CD4-positive, CD25-positive, alpha-beta regulatory T cell (primary cell): Measurements from ENCODE around the gene MRPL55. TPM values are rescaled to one million over a fixed set of nuclear protein-coding genes. Genes with fewer than 3 reads are reported as not detected.
A peak's percentile ranks its signal among the peaks of the same experiment; 100 is the strongest.

Experiments used
- ATAC-seq, 2 donors: fragments of 150-1000 bp; cut with Tn5 transposase; one replicate each; pipeline ENCODE4 v1.10.0; 2021; ENCODE audit warnings: low read depth in 2 of 2, moderate number of reproducible peaks in 2 of 2, moderate library complexity in 1 of 2
- DNase-seq, 3 donors: peaks; one replicate each; pipeline versions ENCODE4 v3.0.0 to v3.0.0-alpha.2; 2012 to 2022; ENCODE audit warnings: mixed read lengths in 1 of 3
- H3K27ac ChIP-seq: one replicate; pipeline ENCODE4 v1.7.0; 2013; ENCODE audit warnings: mild to moderate bottlenecking, low read length; ENCODE audit not compliant: insufficient read depth, poor library complexity, severe bottlenecking
- H3K27me3 ChIP-seq: one replicate; pipeline ENCODE4 v1.7.0; 2013; ENCODE audit warnings: low read length; ENCODE audit not compliant: control insufficient read depth, insufficient read depth
- H3K36me3 ChIP-seq: one replicate; pipeline ENCODE4 v1.7.0; 2013; ENCODE audit warnings: mild to moderate bottlenecking, low read length, moderate library complexity; ENCODE audit not compliant: control insufficient read depth, insufficient read depth
- H3K4me1 ChIP-seq: 2 replicates; pipeline ENCODE4 v1.7.0; 2013; ENCODE audit warnings: mild to moderate bottlenecking, low read length; ENCODE audit not compliant: insufficient read depth, control insufficient read depth, poor library complexity, severe bottlenecking
- H3K4me3 ChIP-seq: one replicate; pipeline ENCODE4 v1.7.0; 2013; ENCODE audit warnings: low read depth, mild to moderate bottlenecking, low read length, moderate library complexity
- H3K9me3 ChIP-seq, 2 experiments: 1 replicate in 1 of 2; 2 replicates in 1 of 2; pipeline ENCODE4 v1.7.0; 2013; ENCODE audit warnings: low read length in 2 of 2, mild to moderate bottlenecking in 1 of 2, moderate library complexity in 1 of 2; ENCODE audit not compliant: control insufficient read depth in 2 of 2
- H3K27ac Mint-ChIP-seq, 3 donors: one replicate each; pipeline ENCODE4 v1.8.0; 2020 to 2022; ENCODE audit warnings: mild to moderate bottlenecking in 3 of 3, mixed read lengths in 3 of 3, moderate library complexity in 2 of 3
- H3K27me3 Mint-ChIP-seq: one replicate; pipeline ENCODE4 v1.8.0; 2022; ENCODE audit warnings: mild to moderate bottlenecking, mixed read lengths
- H3K36me3 Mint-ChIP-seq: one replicate; pipeline ENCODE4 v1.8.0; 2020; ENCODE audit warnings: mixed read lengths
- H3K4me1 Mint-ChIP-seq, 4 donors: one replicate each; pipeline ENCODE4 v1.8.0; 2020 to 2022; ENCODE audit warnings: mixed read lengths in 4 of 4, mild to moderate bottlenecking in 1 of 4
- H3K4me3 Mint-ChIP-seq, 4 donors: one replicate each; pipeline ENCODE4 v1.8.0; 2020 to 2022; ENCODE audit warnings: mild to moderate bottlenecking in 4 of 4, mixed read lengths in 4 of 4, moderate library complexity in 3 of 4
- H3K9me3 Mint-ChIP-seq, 7 donors: one replicate each; pipeline ENCODE4 v1.8.0; 2020 to 2022; ENCODE audit warnings: mixed read lengths in 7 of 7, mild to moderate bottlenecking in 3 of 7, moderate library complexity in 2 of 7
- polyA plus RNA-seq, 4 donors: library from polyadenylated mRNA; unstranded; fragments of 300-500 nt; fragmentation: Illumina TruSeq; gene quantifications; one replicate each; pipeline ENCODE4 v1.2.3, GENCODE V29; 2021
- total RNA-seq: library from RNA; stranded (reverse); gene quantifications from one replicate; pipeline ENCODE4 v1.2.3, GENCODE V29; 2022

Gene MRPL55
- total and polyA plus RNA-seq, 5 donors from 2014 or later = 62.5 to 163 (median 134) TPM

DNA sequence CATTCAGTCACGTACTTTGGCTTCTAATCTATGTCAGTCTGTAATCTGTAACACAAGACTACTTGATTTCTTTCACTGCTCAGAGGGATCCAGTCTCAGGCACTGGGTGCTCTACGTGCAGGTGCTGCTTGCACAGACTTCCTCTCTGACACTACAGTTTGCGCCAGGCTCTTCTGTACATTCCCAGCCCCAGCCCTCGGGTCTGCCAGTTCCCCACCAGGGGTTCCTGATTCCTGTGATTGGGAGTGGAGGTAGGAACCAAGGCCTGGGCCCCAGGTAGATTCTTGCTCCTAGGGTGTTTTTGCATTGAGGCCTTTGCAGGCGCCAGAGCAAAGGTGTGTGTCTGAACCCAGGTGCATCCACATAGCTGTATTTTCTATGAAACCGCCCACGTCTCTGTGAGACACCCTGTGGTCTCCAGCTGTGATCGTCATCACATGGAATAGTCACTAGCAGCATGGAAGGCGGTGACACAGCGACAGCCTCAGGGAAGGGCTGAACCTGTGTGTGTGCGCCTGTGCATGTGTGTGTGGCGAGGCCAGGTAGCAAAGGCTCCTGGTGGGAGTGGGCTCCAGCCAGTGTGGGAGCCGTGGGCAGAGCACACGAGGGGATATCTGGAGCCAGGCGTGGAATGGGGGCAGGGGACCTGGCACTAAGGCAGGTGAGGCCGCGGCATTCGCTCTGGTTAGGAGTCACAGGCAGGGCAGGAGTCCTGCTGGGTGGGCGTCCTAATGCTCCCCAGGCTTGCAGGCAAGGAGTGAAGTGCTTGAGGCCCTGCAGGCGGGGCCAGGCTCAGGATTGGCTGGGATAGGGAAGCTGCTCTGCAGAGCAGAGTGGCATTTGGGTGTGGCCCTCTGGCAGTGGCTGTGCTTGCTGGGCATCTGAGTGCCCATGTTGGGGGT, 45.8 kb upstream of the MRPL55 start:
- H3K27ac ChIP-seq = no peak overlapping the region
- Mint-ChIP-seq H3K36me3 (no peaks in the 10 kb centered on the region), H3K4me1 (peaks cover 0 to 16% (median 1%) of the 10 kb centered on the region in 4 donors), H3K4me3 (peak overlapping the region in 1 of 4 donors; percentile 70), H3K27ac (no peak overlapping the region), H3K9me3 (no peaks in the 10 kb centered on the region), H3K27me3 (no peaks in the 10 kb centered on the region)
- H3K4me3 ChIP-seq = no peak overlapping the region
- no peaks in the 10 kb centered on the region for H3K9me3 ChIP-seq
- ATAC-seq = no peak
- DNase-seq = no peak
- H3K4me1 ChIP-seq = peaks cover 10% of the 10 kb centered on the region
- H3K27me3 ChIP-seq = no peaks in the 10 kb centered on the region
- H3K36me3 ChIP-seq = no peaks in the 10 kb centered on the region

DNA sequence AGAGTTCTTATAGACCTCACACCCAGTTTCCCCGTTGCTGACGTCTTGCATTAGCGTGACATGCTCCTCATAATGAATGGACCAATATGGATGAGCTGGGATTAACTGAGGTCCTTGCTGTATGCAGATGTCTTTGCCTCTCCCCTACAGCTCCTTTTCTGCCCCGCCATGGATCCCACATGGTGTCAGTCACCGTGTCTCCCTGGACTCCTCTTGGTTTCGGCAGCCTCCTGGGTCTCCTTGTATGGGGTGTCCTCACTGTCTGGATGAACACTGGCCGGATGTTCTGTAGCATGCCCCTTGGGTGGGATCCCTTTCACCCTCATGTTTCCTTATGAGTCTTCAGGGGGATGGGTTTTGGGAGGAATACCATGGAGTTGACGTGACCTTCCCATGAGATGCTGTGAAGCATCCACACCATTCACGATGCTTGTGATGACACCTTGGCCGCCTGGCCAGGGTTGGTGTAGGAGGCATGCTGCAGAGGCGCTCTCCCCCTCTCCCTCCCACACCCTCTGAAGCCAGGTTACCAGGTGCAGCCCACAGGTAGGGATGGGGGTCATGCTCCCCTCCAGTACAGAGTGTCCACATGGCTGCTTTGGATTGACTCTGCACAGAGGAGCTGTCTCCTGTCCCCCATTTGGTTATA, 45.0 kb upstream of the MRPL55 start:
- ATAC-seq (no peak), DNase-seq (no peak)
- Mint-ChIP-seq H3K4me3 (peak overlapping the region in 1 of 4 donors; percentile 70), H3K4me1 (peaks cover 0 to 16% (median 1%) of the 10 kb centered on the region in 4 donors), H3K27ac (no peak overlapping the region), H3K9me3 (no peaks in the 10 kb centered on the region), H3K36me3 (no peaks in the 10 kb centered on the region), H3K27me3 (no peaks in the 10 kb centered on the region)
- no peak overlapping the region for H3K4me3 ChIP-seq
- H3K9me3 ChIP-seq = no peaks in the 10 kb centered on the region
- H3K27me3 ChIP-seq = no peaks in the 10 kb centered on the region
- H3K27ac ChIP-seq = no peak overlapping the region
- H3K36me3 ChIP-seq = no peaks in the 10 kb centered on the region
- peaks cover 10% of the 10 kb centered on the region for H3K4me1 ChIP-seq

DNA sequence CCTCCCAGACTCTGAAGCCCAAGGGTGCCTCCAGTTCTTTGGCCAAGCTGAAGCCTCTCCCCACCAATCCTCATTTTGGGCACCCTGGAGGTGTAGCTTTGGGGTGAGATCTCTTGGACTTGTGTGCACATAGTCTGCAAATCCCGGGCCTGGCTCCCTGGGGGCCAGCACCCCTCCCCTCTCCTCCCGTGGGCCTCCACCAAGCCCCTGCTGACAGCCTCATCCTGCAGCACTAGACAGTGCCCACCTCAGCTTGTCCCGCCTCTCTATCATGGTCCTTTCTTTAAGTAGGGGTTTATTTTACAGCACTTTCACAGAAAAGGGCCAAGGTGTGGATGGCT, 43.8 kb upstream of the MRPL55 start:
- Histone ChIP-seq H3K27ac (no peak overlapping the region), H3K4me1 (peaks cover 10% of the 10 kb centered on the region), H3K27me3 (no peaks in the 10 kb centered on the region), H3K36me3 (peaks cover 4% of the 10 kb centered on the region), H3K9me3 (no peaks in the 10 kb centered on the region), H3K4me3 (no peak overlapping the region)
- DNase-seq = no peak
- Mint-ChIP-seq H3K9me3 (no peaks in the 10 kb centered on the region), H3K27me3 (no peaks in the 10 kb centered on the region), H3K4me3 (peak overlapping the region in 1 of 4 donors; percentile 38), H3K4me1 (peaks cover 0 to 16% (median 1%) of the 10 kb centered on the region in 4 donors), H3K36me3 (no peaks in the 10 kb centered on the region), H3K27ac (peak overlapping the region in 1 of 3 donors; percentile 83)
- no peak for ATAC-seq

DNA sequence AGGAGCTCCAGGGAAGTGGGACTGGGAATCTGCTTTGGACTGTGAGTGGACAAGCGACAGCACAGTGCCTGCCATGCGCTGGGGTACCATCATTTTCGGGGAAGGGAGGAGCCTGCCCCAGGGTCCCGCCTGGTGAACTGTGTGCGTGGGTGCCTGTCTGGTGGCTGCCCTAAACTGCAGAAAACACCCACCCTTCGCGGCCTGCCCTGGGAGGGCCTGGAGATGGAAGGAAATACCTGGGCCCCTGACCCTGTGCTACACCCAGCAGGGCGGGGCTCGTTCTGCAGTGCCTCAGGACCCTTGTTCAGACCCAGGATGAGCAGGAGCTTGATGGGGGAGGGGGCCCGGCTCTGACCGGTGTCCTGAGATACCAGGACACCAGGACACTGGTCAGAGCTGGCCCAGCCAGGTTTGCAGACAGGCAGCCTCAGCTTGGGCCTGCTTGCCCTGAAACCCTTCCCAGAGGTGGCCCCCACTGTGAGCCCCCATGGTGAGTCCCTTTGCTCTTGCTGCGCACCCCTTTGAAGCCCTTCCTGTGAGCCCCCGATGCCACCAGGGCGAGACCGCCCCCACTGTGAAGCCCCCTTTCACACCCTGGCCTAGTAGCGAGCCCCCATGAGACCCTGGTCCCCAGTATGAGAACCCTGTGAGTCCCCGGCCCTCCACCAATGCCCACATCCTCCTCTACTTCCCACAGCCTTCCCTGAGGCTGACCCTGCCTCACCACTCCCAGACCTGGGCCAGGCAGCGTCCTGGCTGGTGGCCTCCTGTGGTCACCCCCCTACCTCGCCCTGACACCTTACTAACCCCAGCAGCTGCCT, 43.2 kb upstream of the MRPL55 start:
- peak overlapping the region in 1 of 4 donors; percentile 58 for H3K4me3 Mint-ChIP-seq
- no peaks in the 10 kb centered on the region for H3K27me3 Mint-ChIP-seq
- ATAC-seq = no peak
- DNase-seq = no peak
- H3K36me3 Mint-ChIP-seq = no peaks in the 10 kb centered on the region
- no peaks in the 10 kb centered on the region for H3K27me3 ChIP-seq
- H3K27ac ChIP-seq = no peak overlapping the region
- peaks cover 8% of the 10 kb centered on the region for H3K4me1 ChIP-seq
- no peaks in the 10 kb centered on the region for H3K9me3 Mint-ChIP-seq
- no peak overlapping the region for H3K4me3 ChIP-seq
- H3K4me1 Mint-ChIP-seq = peaks cover 0 to 15% (median 1%) of the 10 kb centered on the region in 4 donors
- peak overlapping the region in 1 of 3 donors; percentile 83 for H3K27ac Mint-ChIP-seq
- H3K9me3 ChIP-seq = no peaks in the 10 kb centered on the region
- H3K36me3 ChIP-seq = peaks cover 8% of the 10 kb centered on the region

DNA sequence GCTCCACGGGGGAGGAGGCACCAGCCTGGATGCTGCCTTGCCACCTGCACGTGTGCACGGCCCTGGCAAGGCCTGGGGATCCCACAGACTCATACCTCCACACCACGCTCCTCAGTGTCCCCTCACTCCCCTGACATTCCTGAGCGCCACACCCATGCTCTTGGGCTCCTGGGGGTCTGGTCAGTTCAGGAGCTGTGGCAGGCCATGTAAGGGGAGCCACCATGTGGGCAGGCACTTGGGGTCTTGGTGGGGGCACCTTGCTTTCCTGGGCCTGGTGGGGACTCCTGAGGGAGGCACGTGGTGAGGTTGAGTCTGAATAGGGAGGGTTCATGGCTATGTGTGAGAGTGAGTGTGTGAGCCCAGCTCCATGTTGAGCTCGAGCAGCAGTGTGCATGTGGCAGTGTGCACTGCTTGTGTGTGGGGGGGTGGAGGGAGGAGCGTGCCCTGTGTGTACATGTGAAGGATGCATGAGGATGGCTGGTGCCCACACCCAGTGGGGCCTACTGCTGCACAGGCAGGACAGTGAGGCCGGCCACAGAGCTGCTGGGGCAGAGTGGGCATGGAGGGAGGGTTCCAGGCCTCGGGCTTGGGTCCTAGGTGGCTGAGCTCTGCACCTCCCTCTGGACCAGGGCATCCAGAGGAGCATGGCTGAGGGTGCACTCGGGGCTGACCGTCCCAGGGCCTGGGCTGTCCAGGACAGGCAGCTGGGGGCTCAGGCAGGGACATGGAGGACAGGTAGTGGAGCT, 42.3 kb upstream of the MRPL55 start:
- H3K4me3 ChIP-seq = no peak overlapping the region
- H3K27me3 ChIP-seq = no peaks in the 10 kb centered on the region
- peaks cover 2% of the 10 kb centered on the region for H3K4me1 ChIP-seq
- H3K4me1 Mint-ChIP-seq = peaks cover 0 to 12% (median 1%) of the 10 kb centered on the region in 4 donors
- H3K27ac ChIP-seq = no peak overlapping the region
- no peaks in the 10 kb centered on the region for H3K9me3 Mint-ChIP-seq
- H3K36me3 ChIP-seq = peaks cover 14% of the 10 kb centered on the region
- no peak for DNase-seq
- H3K27ac Mint-ChIP-seq = peak overlapping the region in 2 of 3 donors; percentile 67 to 84
- peak overlapping the region in 2 of 4 donors; percentile 30 to 41 for H3K4me3 Mint-ChIP-seq
- no peaks in the 10 kb centered on the region for H3K9me3 ChIP-seq
- H3K27me3 Mint-ChIP-seq = no peaks in the 10 kb centered on the region
- no peak for ATAC-seq
- no peaks in the 10 kb centered on the region for H3K36me3 Mint-ChIP-seq

DNA sequence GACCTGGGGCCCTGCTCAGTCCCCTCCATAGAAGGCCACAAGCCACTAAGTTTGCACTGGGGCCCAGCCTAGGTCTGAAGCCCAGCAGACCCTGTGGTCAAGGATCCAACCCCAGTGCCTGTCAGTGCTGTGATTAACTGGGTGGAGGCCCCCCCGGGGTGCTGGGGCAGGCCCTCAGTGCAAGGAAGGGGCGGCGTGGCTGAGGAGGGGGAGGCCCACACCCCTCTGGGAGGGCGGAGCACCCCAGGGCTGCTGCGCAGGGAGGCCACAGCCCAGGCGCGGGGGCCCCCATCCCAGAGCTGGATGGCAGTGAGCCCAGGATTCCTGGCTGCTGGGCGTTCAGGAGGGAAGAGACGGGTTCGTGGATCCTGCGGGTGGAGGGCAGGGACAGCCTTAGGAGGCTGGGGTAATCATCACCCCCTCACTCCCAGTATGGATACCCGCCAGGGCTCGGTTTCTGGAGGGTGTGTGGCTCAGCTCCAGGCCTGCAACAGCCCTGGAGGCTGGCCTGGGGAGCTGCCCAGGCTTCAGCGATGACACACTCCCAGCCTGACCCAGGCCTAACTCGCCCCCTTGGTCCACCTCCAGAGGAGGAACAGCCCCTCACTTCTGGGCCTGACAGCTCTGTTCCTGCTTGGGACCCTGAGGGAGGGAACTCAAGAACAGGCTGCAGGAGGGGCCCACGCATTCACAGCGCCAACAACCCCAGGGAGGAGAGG, 41.5 kb upstream of the MRPL55 start:
- Histone ChIP-seq H3K27me3 (no peaks in the 10 kb centered on the region), H3K36me3 (peaks cover 19% of the 10 kb centered on the region), H3K4me3 (no peak overlapping the region), H3K4me1 (no peaks in the 10 kb centered on the region), H3K27ac (no peak overlapping the region), H3K9me3 (no peaks in the 10 kb centered on the region)
- H3K27ac Mint-ChIP-seq = no peak overlapping the region
- no peak overlapping the region for H3K4me3 Mint-ChIP-seq
- ATAC-seq (no peak), DNase-seq (no peak)
- H3K4me1 Mint-ChIP-seq = peaks cover 0 to 15% (median 1%) of the 10 kb centered on the region in 4 donors
- H3K36me3 Mint-ChIP-seq = no peaks in the 10 kb centered on the region
- no peaks in the 10 kb centered on the region for H3K27me3 Mint-ChIP-seq
- no peaks in the 10 kb centered on the region for H3K9me3 Mint-ChIP-seq

DNA sequence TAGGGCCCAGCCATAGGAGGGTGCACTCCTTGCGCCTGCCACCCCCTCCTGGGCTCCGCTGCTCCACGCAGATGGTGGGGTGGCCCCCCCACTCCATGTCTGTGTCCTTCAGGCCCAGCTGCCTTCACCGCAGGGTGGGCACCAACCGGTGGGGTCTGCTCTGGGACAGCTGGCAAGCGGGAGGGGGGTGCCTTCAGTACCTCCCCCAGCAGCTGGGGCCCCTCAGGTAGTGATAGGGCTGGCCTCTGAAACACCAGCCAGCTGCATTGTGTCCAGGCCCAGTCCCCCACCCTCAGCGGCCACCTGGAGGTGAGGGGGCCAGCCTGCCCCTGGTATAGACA, 41.0 kb upstream of the MRPL55 start:
- Mint-ChIP-seq H3K4me1 (peaks cover 0 to 15% (median 1%) of the 10 kb centered on the region in 4 donors), H3K9me3 (no peaks in the 10 kb centered on the region), H3K27me3 (no peaks in the 10 kb centered on the region), H3K36me3 (no peaks in the 10 kb centered on the region), H3K27ac (no peak overlapping the region), H3K4me3 (no peak overlapping the region)
- Histone ChIP-seq H3K4me1 (no peaks in the 10 kb centered on the region), H3K36me3 (peaks cover 23% of the 10 kb centered on the region), H3K27ac (no peak overlapping the region), H3K9me3 (no peaks in the 10 kb centered on the region), H3K27me3 (no peaks in the 10 kb centered on the region), H3K4me3 (no peak overlapping the region)
- no peak for DNase-seq
- ATAC-seq = no peak
